ENCODE measurements around the gene TEAD4.

Gene TEAD4

DNA sequence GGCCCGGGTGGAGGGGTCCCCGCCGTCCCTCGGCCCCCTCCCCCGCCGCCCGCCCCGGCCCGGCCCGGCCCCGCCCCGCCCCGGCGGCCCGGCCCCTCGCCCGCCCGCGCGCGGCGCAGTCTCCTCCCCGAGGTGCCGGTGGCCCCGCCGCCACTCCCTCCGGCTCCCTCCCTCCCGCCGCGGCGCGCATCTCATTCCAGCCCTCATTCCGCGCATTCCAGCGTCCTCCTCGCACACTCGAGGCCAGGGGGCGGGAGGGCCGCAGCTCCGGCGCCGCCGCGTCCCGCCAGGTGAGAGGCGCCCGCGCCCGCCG lies at the start of gene TEAD4:
TEAD4 (plus strand) TSS at position 206 of the 313 bp plus-strand sequence.
- no peak for DNase-seq (ENCODE audit: low read depth, low spot score)

DNA sequence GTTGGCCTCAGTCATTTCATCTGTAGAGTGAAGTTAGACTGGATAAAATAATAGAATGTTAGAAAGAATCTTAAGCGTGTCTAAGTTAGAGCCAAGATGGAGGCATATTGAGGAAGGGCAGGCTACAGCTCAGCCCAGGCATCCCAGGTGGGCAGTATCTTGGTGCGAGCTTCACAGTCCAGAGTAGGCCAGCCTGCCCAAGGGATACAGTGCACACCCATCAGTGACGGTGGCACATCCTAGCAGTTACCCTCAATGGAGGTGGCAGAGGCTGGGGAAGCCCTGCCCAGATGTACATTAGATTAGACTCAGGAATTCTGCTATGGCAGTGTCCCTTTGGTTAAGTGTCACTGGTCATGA lies 47.0 kb upstream of the TEAD4 start:
- DNase-seq (ENCODE audit: low read depth, low spot score) = no peak

DNA sequence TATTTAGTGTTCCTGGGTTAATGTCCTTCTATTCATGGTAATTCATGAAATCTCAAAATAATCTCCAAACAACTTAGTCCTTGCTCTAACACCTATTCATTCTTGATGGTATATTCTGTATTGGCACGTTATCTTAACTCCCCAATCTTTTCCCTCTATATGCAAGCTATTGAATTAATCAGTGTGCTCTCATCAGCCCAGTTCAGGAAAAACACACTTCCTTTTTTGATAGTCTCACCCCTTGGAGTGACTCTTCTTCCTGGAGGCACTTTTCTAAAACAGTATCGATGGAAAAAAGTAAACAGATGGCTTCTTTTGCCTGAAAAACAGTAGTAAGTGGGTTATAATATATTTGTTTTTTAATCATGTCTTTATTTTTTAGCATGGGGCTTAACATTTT lies 39.9 kb upstream of the TEAD4 start:
- no peak for DNase-seq (ENCODE audit: low read depth, low spot score)

DNA sequence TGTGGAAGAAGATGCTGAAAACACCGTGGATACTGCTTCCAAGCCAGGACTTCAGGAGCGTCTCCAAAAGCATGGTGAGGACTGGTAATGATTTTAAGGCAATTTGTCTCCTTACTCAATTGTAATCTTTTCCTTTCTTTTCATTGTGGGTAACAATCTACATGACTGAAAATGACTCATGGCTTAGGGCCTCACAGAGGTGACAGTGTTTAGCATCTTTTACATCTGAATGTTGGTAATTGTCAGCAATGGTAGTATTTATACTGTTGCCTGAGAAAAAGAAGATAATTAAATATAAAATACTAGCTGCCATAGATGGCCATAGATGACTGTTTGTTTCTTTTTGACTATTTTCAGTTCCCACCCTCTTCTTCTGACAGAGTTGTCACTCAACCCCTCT lies 36.9 kb upstream of the TEAD4 start:
- DNase-seq (ENCODE audit: low read depth, low spot score) = no peak

DNA sequence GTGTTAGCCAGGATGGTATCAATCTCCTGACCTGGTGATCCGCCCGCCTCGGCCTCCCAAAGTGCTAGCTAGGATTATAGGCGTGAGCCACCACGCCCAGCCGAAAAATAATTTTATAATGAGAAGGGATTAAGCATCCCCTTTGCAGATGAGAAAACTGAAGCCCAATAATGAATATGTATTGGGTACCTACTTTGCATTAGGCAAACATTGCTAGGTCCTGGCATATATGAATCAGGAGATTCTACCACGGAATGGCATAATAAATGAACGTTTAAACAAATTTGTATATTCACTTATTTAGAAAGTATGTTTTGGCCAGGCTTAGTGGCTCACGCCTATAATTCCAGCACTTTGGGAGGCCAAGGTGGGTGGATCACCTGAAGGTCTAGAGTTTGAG lies 36.1 kb upstream of the TEAD4 start:
- DNase-seq (ENCODE audit: low read depth, low spot score) = no peak

DNA sequence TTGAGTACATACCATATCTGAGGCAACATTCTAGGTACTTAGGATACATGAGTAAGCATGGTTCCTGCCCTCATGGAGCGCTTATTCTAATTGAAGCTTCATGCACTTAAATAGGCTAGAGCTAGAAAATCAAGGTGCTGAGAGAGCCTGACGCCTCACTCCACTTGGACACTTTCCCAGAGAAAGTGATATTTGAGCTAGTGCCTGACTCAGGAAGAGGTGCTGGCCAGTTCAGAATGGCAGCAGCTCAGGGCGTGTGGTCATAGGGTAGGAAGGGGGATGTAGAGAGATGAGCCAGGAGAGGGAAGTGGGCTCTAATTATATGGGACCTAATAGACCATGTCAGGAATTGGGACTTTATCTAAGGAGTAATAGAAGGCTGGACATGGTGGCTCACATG lies 35.2 kb upstream of the TEAD4 start:
- DNase-seq (ENCODE audit: low read depth, low spot score) = no peak

DNA sequence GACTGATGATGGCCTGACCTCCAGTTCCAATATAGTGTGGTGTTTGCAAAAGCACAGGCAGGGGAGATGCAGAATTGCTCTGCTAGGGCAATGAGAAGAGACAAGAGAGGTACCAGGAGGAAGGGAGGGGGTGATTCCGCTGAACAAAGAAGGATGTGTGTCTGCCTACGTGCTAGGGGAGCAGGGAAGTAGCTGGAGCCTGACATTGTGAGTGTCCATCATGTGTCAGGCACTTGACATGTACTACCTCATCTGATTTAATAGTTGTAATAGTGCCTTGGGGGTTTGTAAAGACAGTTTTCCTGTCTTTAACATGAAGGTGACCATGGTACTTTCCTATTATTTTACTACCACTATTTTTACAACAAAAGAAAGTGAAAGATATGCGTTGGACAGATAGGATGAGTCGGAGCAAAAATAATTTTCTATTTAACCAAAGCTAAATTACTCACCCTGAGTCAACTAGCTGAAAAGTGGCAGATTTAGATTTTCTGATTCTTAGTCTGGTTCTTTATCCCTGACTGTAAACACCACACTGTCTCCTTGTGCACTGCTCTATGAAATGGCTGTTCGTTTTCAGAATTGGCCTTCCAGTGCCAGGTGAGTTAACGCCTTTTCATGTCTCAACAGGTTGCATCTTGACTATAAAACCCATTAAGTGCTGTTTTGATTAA lies 33.7 kb upstream of the TEAD4 start:
- DNase-seq (ENCODE audit: low read depth, low spot score) = no peak

DNA sequence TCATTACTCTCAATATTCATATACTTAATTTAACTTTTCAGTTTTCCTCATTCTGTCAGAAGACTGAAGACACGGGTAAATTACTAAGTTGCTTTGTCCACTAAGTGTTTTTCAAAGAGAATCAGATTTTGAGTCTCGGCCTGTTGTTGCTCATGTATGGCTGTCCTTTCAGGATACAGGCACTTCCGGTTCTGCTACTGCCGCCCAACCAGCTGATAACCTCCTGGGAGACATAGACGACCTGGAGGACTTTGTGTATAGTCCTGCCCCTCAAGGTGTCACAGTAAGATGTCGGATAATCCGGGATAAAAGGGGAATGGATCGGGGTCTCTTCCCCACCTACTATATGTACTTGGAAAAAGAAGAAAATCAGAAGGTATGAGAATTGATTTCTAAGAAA lies 28.3 kb upstream of the TEAD4 start:
- no peak for DNase-seq (ENCODE audit: low read depth, low spot score)

DNA sequence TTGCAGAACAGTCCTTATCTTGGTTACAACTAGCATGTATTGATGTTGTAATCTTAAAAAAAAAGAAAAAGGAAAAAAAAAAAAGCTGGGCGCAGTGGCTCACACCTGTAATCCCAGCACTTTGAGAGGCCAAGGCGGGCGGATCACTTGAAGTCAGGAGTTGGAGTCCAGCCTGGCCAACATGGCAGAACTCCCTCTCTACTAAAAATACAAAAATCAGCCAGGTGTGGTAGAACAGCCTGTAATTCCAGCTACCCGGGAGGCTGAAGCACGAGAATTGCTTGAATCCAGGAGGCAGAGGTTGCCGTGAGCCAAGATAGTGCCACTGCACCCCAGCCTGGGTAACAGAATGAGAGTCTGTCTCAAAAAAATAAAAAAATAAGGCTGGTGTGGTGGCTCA lies 25.6 kb upstream of the TEAD4 start:
- no peak for DNase-seq (ENCODE audit: low read depth, low spot score)

DNA sequence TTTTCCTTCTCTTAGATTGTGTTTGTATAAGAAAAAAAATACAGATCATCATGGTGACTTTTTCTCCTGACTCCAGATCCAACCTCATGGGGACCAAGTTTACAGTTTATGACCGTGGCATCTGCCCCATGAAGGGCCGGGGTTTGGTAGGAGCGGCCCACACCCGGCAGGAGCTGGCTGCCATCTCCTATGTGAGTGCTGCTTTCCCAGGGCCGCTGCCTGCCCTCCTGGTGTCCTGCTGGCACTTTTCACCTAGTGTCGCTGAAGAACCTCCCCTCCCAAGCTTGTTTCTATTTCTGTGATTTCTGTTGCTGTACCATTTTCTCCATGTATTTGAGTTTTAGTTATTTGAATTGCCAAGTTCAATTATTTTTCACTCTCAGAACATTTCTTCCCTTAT lies 24.8 kb upstream of the TEAD4 start:
- no peak for DNase-seq (ENCODE audit: low read depth, low spot score)

DNA sequence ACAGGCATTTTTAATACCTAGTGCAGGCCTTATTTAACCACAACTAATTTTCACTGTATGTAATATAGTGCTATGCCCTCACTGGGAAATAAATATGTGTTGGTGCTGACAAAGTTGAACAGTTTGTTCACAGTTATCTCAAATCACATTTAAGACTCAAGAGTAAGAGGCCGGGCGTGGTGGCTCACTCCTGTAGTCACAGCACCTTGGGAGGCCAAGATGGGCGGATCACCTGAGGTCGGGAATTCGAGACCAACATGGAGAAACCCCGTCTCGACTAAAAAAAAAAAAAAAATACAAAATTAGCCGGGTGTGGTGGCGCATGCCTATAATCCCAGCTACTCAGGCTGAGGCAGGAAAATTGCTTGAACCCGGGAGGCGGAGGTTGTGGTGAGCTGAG lies 22.9 kb upstream of the TEAD4 start:
- no peak for DNase-seq (ENCODE audit: low read depth, low spot score)

DNA sequence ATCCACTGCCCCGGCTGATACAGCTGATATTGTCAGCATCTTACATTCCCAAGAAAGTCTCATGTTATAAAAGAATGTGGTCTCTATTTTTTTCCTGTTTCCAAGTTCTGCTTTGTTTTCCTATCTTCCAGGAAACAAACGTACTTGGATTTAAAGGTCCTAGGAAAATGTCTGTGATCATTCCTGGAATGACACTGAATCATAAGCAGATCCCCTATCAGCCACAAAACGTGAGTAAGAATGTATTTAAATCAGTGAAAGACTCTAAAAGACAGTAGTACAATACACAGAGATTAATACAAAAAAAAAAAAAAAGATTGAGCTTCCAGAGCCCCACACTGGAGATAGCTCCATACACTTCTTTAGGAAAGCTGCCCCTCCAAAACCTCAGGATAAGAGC lies 21.7 kb upstream of the TEAD4 start:
- no peak for DNase-seq (ENCODE audit: low read depth, low spot score)

DNA sequence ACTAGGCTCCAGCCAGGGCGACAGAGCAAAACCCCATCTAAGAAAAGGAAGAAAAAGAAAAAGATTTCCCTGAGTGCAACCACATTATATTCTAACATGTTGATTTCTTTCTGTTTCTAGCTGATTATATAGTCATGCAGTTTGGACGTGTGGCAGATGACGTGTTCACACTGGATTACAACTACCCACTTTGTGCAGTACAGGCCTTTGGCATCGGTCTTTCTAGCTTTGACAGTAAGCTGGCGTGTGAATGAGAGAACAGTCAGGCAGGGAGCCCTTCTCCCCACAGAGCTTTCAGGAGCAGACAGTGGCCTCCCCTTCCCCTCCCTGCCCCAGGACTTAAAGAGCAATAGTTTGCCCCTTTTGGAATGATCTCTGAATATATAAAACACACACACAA lies 20.0 kb upstream of the TEAD4 start:
- no peak for DNase-seq (ENCODE audit: low read depth, low spot score)

DNA sequence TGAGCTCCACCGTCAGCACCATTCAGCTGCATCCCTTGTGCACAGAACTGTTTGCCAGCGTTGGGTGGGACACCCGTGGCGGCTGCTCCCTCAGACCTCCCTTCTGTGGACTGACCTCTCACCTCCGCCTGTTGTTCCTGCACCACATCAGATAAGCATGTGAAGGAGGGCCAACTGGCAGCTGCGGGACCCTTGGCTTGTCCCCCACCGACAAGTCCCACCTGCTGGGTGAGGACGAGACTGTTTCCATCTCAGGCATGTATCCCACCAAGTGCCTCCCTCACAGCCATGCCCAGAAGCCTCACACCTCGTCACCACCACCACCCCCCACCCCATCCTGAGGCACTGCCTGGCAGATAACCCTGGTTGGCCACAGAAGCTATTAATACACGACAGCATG lies 18.6 kb upstream of the TEAD4 start:
- no peak for DNase-seq (ENCODE audit: low read depth, low spot score)

DNA sequence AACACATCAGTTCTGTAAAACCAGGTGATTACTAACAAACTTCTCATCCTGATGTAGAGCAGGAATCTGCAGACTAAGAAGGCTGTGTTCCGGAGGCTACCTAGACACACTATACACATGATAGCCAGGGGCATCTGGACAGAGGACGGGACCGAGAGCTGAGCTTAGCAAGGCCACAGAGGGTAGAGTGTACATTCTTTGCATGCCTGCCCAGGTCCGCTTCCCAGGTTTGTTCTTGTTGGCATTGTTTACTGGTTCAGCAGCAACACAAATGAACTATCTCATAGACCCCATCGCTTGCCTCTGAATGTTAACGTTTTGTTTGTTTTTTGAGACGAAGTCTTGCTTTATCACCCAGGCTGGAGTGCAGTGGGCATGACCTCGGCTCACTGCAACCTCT lies 17.7 kb upstream of the TEAD4 start:
- no peak for DNase-seq (ENCODE audit: low read depth, low spot score)

DNA sequence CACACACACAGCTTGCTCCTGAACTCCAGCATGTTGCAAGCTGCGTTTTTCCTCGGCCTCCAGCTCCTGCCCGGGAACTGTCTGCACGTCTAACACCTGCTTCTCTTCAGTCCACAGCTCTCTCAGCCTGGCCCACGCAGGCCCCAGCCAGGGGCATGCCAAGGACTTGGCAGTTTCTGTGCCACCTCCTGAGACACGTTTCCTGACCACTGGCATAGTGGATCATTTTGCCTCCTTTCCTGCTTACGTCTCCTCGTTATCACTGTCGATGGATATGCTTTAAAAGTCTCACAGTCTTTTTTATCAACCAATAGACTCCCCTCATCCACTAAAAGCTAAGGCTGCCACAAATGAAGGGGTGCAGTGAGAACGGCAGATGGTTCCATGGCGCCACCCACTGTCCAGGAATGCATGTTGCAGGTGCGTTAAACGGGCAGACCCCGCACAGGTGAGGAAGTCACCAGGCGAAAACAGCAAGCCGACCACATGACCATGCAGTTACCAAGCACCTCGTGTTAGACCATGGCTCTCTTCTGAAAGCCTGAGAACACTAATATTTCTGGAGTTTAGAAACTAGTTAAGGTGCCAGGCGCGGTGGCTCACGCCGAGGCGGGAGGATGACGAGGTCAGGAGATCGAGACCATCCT lies 14.7 kb upstream of the TEAD4 start:
- peak; percentile 19 for DNase-seq (ENCODE audit: low read depth, low spot score)

DNA sequence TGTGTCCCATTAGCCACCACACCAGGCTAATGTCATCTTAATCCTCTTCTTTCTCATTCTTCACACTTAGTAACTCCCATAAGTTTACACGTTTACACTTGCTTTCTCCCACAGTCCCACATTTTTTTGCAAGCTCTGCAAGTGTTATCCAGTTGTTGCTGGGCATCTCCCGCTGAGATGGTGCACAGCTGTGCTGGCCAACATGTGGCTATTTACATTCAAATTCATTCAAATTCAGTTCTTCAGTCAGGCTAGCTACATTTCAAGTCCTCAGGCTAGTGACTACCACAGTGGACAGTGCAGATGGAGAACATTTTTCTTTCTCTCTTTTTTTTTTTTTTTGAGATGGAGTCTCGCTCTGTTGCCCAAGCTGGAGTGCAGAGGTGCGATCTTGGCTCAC lies 9.8 kb upstream of the TEAD4 start:
- no peak for DNase-seq (ENCODE audit: low read depth, low spot score)

DNA sequence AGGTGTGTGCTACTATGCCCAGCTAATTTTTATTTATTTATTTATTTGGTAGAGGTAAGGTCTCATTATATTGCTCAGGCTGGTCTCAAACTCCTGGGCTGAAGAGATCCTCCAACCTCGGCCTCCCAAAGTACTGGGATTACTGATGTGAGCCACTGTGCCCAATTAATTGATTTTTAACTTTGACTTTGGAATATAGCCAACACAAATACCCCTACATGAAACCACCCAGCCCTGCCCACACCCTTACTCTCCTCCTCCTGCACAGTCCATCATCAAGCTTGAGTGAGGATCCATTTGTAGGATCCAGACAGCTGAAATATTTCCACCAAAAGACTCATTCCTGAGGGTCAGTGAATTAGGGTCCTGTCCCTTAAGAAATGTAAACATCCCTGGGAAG lies 3.3 kb upstream of the TEAD4 start:
- DNase-seq (ENCODE audit: low read depth, low spot score) = no peak

DNA sequence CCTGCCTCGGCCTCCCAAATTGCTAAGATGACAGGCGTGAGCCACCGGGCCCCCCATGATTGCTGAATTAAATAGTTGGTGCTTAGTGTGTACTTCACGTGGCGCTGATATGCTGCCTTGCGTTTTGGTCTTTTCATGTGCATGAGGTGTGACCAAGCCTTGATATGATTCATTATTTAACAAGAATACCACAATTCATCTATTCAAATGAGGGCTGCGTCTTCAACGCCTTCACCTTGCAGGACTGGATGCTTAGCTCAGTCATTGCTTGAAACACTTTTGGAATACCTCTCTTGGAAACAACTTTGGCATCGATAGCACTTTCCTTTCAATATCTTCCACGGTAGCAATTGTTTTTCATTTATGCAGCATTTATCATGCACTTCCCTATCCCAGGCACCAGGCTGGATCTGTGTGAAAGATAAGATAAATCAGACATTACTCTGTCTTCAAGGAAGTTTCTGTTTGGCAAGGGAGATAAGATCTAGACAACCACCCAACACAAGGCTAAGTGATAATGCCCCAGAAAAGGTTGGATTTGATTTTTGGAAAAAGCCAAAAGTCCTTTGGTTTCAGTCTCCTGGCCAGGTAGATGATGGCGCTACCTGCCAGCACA lies 1.3 kb upstream of the TEAD4 start:
- no peak for DNase-seq (ENCODE audit: low read depth, low spot score)

DNA sequence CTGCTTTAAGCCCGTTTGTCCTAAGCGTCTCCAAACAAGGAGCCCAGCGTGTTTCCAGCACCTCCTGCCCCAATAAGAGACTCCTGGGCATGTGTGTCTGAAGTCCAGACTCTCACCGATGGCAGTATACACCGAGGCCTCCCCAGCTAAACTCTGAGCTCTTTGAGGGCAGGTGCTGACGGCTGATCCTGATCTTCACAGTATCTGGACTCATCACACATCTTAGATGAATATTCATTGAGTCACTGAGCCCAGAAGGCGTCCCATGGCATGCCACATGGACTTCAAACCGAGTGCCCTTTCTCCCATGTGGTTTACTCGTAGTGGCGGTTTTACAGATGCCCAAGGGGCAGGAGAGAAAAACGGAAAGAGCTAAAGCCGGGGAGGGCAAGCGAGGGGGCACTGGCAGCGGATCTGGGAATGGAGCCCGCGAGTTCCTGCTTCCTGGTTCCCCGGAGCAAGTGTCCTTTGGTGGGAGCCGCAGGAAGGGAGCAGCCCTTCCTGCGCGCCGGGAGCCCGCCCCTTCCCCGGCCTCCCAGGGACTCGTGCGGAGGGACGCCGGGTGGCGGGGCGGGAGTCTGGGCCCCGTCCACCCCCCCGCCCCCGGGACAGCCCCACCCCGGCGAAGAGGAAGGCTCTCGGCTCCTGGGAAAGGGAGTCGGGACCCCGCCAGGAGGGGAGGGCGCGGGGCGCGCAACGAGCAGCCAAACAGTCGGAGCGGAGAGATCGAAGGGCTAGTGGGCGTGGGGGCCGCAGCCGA lies 585 bp upstream of the TEAD4 start:
- no peak for DNase-seq (ENCODE audit: low read depth, low spot score)

DNA sequence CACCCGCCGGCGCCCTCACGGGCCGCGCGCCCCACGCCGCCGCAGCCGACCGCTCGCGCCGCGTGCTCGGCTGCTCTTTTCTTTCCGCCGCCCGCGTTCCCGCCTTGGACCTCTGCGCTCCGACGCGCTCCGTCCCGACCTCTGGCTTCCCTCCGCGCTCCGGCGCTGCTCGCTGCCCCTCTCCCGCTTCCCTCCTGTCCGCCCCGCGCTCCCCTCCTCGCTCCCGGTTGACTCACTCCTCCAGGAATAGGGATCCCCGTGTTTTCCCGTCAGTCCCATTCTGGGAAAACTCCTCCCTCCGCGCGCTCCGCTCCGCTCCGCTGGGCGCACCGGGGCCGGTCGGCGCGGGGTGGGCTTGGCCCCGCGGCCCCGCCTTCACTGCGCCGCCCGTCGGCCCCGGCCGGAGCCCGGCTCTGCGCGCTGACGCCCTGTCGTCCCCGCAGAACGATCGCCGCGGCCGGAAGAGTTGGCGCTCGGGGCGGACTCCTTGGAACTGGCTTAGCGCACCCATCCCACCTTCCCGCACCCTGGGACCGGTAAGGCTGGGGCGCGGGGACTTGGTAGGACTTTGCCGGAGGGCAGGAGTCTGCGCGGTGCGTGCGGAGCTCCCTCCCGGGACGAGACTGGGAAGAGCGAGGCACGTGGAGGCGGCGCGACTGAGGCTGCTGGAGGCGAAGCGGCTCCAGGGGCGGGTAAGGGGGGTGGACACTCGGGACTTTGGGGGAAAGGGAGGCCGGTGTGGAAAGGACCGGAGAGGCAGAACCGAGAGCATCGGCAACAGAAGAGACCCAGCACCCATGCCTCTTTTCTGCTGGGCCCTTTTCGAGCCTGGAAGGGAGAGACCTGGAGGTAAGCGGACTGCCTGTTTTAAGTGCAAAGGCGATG lies 550 bp downstream of the TEAD4 start:
- DNase-seq (ENCODE audit: low read depth, low spot score) = no peak

DNA sequence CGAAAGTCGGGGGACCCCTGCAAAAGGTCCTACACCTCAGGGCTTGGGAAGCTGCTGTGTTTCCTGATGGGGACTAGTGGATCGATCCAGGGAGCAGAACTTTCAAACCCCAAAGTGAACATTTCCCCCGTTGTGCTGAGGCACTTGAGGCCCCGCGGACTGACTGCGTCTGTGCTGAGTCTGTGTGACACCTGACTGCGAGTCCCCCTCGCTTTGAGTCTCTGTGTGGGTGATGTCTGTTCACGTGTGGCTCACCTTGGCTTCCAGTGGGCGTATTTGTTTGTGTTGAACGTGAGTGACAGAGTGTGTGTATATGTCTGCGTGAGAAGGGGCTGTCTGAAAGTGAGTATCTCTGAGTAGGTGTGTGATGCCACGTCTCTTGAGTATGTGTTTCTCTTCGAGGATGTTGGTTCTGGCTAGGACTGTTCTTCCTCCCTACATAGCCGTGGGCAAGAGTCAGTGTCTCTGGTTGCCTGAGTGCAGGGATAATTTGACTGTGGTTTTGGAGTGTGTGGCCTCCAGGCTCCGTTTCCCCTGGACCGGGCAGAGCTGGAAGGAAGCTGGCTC lies 1.3 kb downstream of the TEAD4 start:
- no peak for DNase-seq (ENCODE audit: low read depth, low spot score)

All from activated CD4-positive, CD25-positive, alpha-beta regulatory T cell treated with anti-CD3 and anti-CD28 coated beads, Interleukin-2, amount 50 U/mL, for 16 hours (primary cell).